Heart left ventricle (tissue), 16 donors: ENCODE results near the gene RPL12. TPM values are rescaled to one million over a fixed set of nuclear protein-coding genes. Genes with fewer than 3 reads are reported as not detected.
A peak's percentile ranks its signal among the peaks of the same experiment; 100 is the strongest.

ENCODE experiments used
- ATAC-seq, 4 donors: fragments of 200-7000 bp; cut with Tn5 transposase; one replicate each; pipeline ENCODE4 v1.9.1; 2020 to 2022; ENCODE audit warnings: moderate library complexity in 4 of 4, mild to moderate bottlenecking in 3 of 4, moderate number of reproducible peaks in 1 of 4
- DNase-seq, 5 donors: peaks; one replicate each; pipeline ENCODE4 v3.0.0-alpha.2; 2020
- H3K27ac ChIP-seq, 12 donors: fragments of 200-600 bp; sonication (generic) in 4 of 12; one replicate each; pipeline versions ENCODE4 v1.5.0 to v1.8.0; 2016 to 2022; ENCODE audit warnings: mild to moderate bottlenecking in 2 of 12
- H3K27me3 ChIP-seq, 9 donors: fragments of 200-600 bp; sonication (generic) in 2 of 9; one replicate each; pipeline versions ENCODE4 v1.5.1 to v1.8.0; 2016 to 2022; ENCODE audit warnings: mild to moderate bottlenecking in 3 of 9
- H3K36me3 ChIP-seq, 9 donors: fragments of 200-600 bp; sonication (generic) in 2 of 9; one replicate each; pipeline versions ENCODE4 v1.5.0 to v1.8.0; 2018 to 2022; ENCODE audit warnings: mild to moderate bottlenecking in 2 of 9
- H3K4me1 ChIP-seq, 12 donors: fragments of 200-600 bp; sonication (generic) in 4 of 12; one replicate each; pipeline versions ENCODE4 v1.5.0 to v1.8.0; 2016 to 2022; ENCODE audit warnings: mild to moderate bottlenecking in 3 of 12
- H3K4me3 ChIP-seq, 12 donors: fragments of 200-600 bp; sonication (generic) in 4 of 12; one replicate each; pipeline versions ENCODE4 v1.5.0 to v1.8.0; 2017 to 2022; ENCODE audit warnings: mild to moderate bottlenecking in 9 of 12, moderate library complexity in 4 of 12
- H3K9me3 ChIP-seq, 12 donors: fragments of 200-600 bp; sonication (generic) in 4 of 12; one replicate each; pipeline versions ENCODE4 v1.5.0 to v1.8.0; 2016 to 2022; ENCODE audit warnings: mild to moderate bottlenecking in 1 of 12
- POLR2A ChIP-seq, 2 donors: fragments of 450-650 bp; IDR thresholded peaks; one replicate each; pipeline ENCODE4 v1.6.1; 2017; ENCODE audit warnings: antibody characterized with exemption in 2 of 2, mild to moderate bottlenecking in 2 of 2, moderate library complexity in 2 of 2
- WGBS, 4 donors: extraction: QIAGEN DNeasy Blood & Tissue Kit in 2 of 4; methylation state at CpG; one replicate each; pipeline versions ENCODE4 v1.1.5 to v1.1.7; 2013 to 2018; 5-methylcytosine and 5-hydroxymethylcytosine counted together
- intact Hi-C, 10 donors: fragments of 100-400 bp; cut with DNase I; formaldehyde crosslinking; loops; one replicate each; pipeline versions ENCODE4 v1.11.1 to v1.14.2; 2022
- polyA plus RNA-seq, 2 donors: library from polyadenylated mRNA; stranded (reverse); fragments of 200-250 nt; gene quantifications; one replicate each; pipeline ENCODE4 v1.2.3, GENCODE V29; 2013
- total RNA-seq, 9 donors: library from RNA; depleted of rRNA in 2 of 9; stranded (reverse); fragments of >200 nt in 2 of 9; fragmentation: NEBNext Ultra II Directional in 3 of 9; extraction: Animal tissue kit (Norgen Biotek cat#: 25700) in 3 of 9; gene quantifications; one replicate each; pipeline versions ENCODE4 v1.1.0 to v1.2.4, GENCODE V29; 2016 to 2023
- TF ChIP-seq, protein P1 (sequence below), 12 donors: fragments of 200-600 bp; sonication (generic) in 4 of 12; IDR thresholded peaks; one replicate each; pipeline versions ENCODE4 v1.5.0 to v1.8.0; 2018 to 2022; ENCODE audit warnings: antibody characterized with exemption in 12 of 12, mild to moderate bottlenecking in 5 of 12
- donor health status: ischemic (EF 13 %, LVEDD 7.1; RV severe dilation, severe dysfunction).
- donor health status: healthy with polysubstance abuse.
- donor health status: DM: no; HTN: yes; CAD: no.
- donor health status: DM: no; HTN: no; CAD: no.
- donor health status: ischemic (EF 25% LVEDD 6.9; RV normal size, moderate dysfunction).
- donor health status: ischemic (EF 25% LVEDD 5.7; RV mildly dilated, moderate dysfunction).
- donor health status: healthy.
- donor health status: DM: yes; HTN: yes; CAD: no.
- donor health status: ischemic (EF 35%, LVEDD 5.7; RV mildly dilated, moderate dysfunction).
- donor health status: nonischemic (EF 11% LVEDD 7.7; RV severe dilation, severe dysfunction).
- donor health status: DM: yes; HTN: yes; CAD: no.
- donor health status: PGD.
- donor health status: ischemic (EF 29% LVEDD 5.4; RV normal size, mild dysfunction).
- donor health status: nonischemic (EF 23%, LVEDD 6.1; RV moderate dilation, normal function).

The RPL12 gene
- total and polyA plus RNA-seq, 11 donors, result 408 to 1,523 (median 665) TPM

GRCh38 chr9:127398275-127398647, 52.9 kb downstream of the RPL12 start:
- peak in 1 of 5 donors; percentile 46 for DNase-seq
- H3K4me3 ChIP-seq, result peak overlapping the region in 11 of 12 donors; percentile 66 to 96 (median 82)
- no peak for ATAC-seq
- 49 to 60% (median 50%) methylated on average over 5 of the region's 5 CpGs for WGBS, 4 donors
- no peak for TF ChIP-seq POLR2A (IDR thresholded peaks at IDR 0.05)
- TF ChIP-seq, protein P1, sequence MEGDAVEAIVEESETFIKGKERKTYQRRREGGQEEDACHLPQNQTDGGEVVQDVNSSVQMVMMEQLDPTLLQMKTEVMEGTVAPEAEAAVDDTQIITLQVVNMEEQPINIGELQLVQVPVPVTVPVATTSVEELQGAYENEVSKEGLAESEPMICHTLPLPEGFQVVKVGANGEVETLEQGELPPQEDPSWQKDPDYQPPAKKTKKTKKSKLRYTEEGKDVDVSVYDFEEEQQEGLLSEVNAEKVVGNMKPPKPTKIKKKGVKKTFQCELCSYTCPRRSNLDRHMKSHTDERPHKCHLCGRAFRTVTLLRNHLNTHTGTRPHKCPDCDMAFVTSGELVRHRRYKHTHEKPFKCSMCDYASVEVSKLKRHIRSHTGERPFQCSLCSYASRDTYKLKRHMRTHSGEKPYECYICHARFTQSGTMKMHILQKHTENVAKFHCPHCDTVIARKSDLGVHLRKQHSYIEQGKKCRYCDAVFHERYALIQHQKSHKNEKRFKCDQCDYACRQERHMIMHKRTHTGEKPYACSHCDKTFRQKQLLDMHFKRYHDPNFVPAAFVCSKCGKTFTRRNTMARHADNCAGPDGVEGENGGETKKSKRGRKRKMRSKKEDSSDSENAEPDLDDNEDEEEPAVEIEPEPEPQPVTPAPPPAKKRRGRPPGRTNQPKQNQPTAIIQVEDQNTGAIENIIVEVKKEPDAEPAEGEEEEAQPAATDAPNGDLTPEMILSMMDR (IDR thresholded peaks at IDR 0.05), result peak in 3 of 12 donors; percentile 1 to 3 (median 3)
- no peaks in the 10 kb centered on the region for H3K27me3 ChIP-seq
- intact Hi-C loops, result loop anchor here in 9 of 10 donors (2.0 to 10.0 kb wide), 7 partner anchors 83 to 181 kb away; no protein-coding TSS in a partner anchor
- peaks cover 0 to 36% (median 22%) of the 10 kb centered on the region in 9 donors for H3K36me3 ChIP-seq
- no peaks in the 10 kb centered on the region for H3K9me3 ChIP-seq
- peaks cover 0 to 26% (median 17%) of the 10 kb centered on the region in 12 donors for H3K4me1 ChIP-seq
- peak overlapping the region in 4 of 12 donors; percentile 82 to 96 (median 88) for H3K27ac ChIP-seq

Other genes starting within 250 kb of the RPL12 start
- gene GARNL3, start 186.6 kb downstream of the RPL12 start, total RNA-seq, result 10 to 100 TPM; 11.9 to 60.4 (median 26.0) TPM
- 10 to 100 TPM in 1 of 2 donors, 1 to 10 TPM in 1; 7.1 to 14.9 TPM for gene GARNL3, start 186.6 kb downstream of the RPL12 start, polyA plus RNA-seq
- gene SLC2A8, start 54.2 kb downstream of the RPL12 start, total RNA-seq, result 10 to 100 TPM; 12.1 to 25.0 (median 14.9) TPM
- gene SLC2A8, start 54.2 kb downstream of the RPL12 start, polyA plus RNA-seq, result 10 to 100 TPM; 15.6 to 22.1 TPM
- 1 to 10 TPM; 4.6 to 7.4 (median 5.8) TPM for gene ZNF79, start 27.0 kb downstream of the RPL12 start, total RNA-seq
- 1 to 10 TPM; 3.1 to 3.6 TPM for gene ZNF79, start 27.0 kb downstream of the RPL12 start, polyA plus RNA-seq
- gene LRSAM1, start 104 bp upstream of the RPL12 start, total RNA-seq, result 10 to 100 TPM; 21.9 to 42.2 (median 31.6) TPM
- 10 to 100 TPM; 22.2 to 38.0 TPM for gene LRSAM1, start 104 bp upstream of the RPL12 start, polyA plus RNA-seq
- 100 to 1,000 TPM in 1 of 9 donors, 10 to 100 TPM in 8; 35.9 to 102 (median 50.2) TPM for gene STXBP1, start 160.9 kb upstream of the RPL12 start, total RNA-seq
- gene STXBP1, start 160.9 kb upstream of the RPL12 start, polyA plus RNA-seq, result 10 to 100 TPM; 14.0 to 23.7 TPM